A549 (cell line): ENCODE data around the gene TIAM2. TPM values are rescaled to one million over a fixed set of nuclear protein-coding genes. Genes with fewer than 3 reads are reported as not detected.

ENCODE experiments used
- ATAC-seq, 2 experiments: fragments of 200-7000 bp in 1 of 2; fragments of >200 bp in 1 of 2; cut with Nextera tagmentation in 1 of 2; cut with Tn5 transposase in 1 of 2; 3 replicates each; pipeline versions ENCODE4 v1.8.0 to v1.9.1; 2018 to 2020; ENCODE audit warnings: mild to moderate bottlenecking in 1 of 2, moderate library complexity in 1 of 2
- CTCF ChIA-PET: fragments of 300-600 bp; sonication (Branson Sonifier 250); formaldehyde crosslinking; extraction: SDS; loops from one replicate; lab custom pipeline; 2021; ENCODE audit warnings: antibody characterized with exemption, inconsistent platforms; lab: Yijun Ruan, JAX
- POLR2A ChIA-PET: fragments of 350-600 bp; formaldehyde crosslinking; extraction: SDS; loops from one replicate; lab custom pipeline; 2021; ENCODE audit warnings: antibody characterized with exemption, inconsistent platforms; lab: Yijun Ruan, JAX
- DNase-seq, 2 experiments: peaks; one replicate each; pipeline versions ENCODE4 v3.0.0 to v3.0.0-alpha.2; 2011 to 2016; ENCODE audit warnings: low read depth in 1 of 2, low spot score in 1 of 2
- FAIRE-seq: peaks from 2 replicates; lab custom pipeline; 2011; peaks lifted over from hg19 to GRCh38; lab: Jason Lieb, UNC
- H3K27ac ChIP-seq, 2 experiments: fragments of >200 bp; sonication (Bioruptor Twin); formaldehyde crosslinking; 3 replicates each; pipeline ENCODE4 v1.5.1; 2016 to 2017
- H3K4me1 ChIP-seq: fragments of >200 bp; sonication (Bioruptor Twin); formaldehyde crosslinking; 3 replicates; pipeline ENCODE4 v1.6.1; 2016
- H3K4me2 ChIP-seq: fragments of >200 bp; sonication (Bioruptor Twin); formaldehyde crosslinking; 3 replicates; pipeline ENCODE4 v1.6.1; 2016
- H3K4me3 ChIP-seq: fragments of >200 bp; sonication (Bioruptor Twin); formaldehyde crosslinking; 3 replicates; pipeline ENCODE4 v1.5.1; 2016
- H3K9me3 ChIP-seq: fragments of >200 bp; sonication (Bioruptor Twin); formaldehyde crosslinking; 3 replicates; pipeline ENCODE4 v1.6.1; 2016
- CBX2 ChIP-seq: fragments of 200-600 bp; sonication (generic); IDR thresholded peaks from 2 replicates; pipeline ENCODE4 v1.6.1; 2016; ENCODE audit warnings: low read depth, mild to moderate bottlenecking, borderline replicate concordance
- CEBPB ChIP-seq, 2 experiments: fragments of >200 bp in 1 of 2; sonication (Bioruptor Twin) in 1 of 2; formaldehyde crosslinking in 1 of 2; IDR thresholded peaks; 2 replicates each; pipeline ENCODE4 v1.6.1; 2012 to 2016
- CHD4 ChIP-seq: fragments of 200-600 bp; sonication (generic); IDR thresholded peaks from 2 replicates; pipeline ENCODE4 v1.6.1; 2016; ENCODE audit warnings: antibody characterized with exemption, mild to moderate bottlenecking, borderline replicate concordance
- ELK1 ChIP-seq: fragments of 150-350 bp; IDR thresholded peaks from 2 replicates; pipeline ENCODE4 v1.6.1; 2014; ENCODE audit warnings: low read depth, mild to moderate bottlenecking, low read length
- MAFK ChIP-seq: fragments of 450-650 bp; IDR thresholded peaks from 2 replicates; pipeline ENCODE4 v1.6.1; 2014; ENCODE audit not compliant: partially characterized antibody
- NFE2L2 ChIP-seq: fragments of 150-350 bp; conservative IDR thresholded peaks from 2 replicates; pipeline ENCODE4 v1.6.1; 2014; ENCODE audit warnings: low read length
- NPAS2 ChIP-seq: fragments of 250-450 bp; sonication (Bioruptor Pico); IDR thresholded peaks from 2 replicates; pipeline ENCODE4 v1.8.0; 2022; ENCODE audit warnings: mild to moderate bottlenecking, moderate library complexity, borderline replicate concordance
- POLR2AphosphoS2 ChIP-seq: conservative IDR thresholded peaks from 2 replicates; pipeline ENCODE4 v1.6.1; 2012; ENCODE audit warnings: low read length, improper control_type of control experiment, inconsistent platforms
- RARB ChIP-seq: fragments of 250-450 bp; sonication (Bioruptor Pico); IDR thresholded peaks from 2 replicates; pipeline ENCODE4 v1.8.0; 2021; ENCODE audit warnings: mild to moderate bottlenecking, moderate library complexity
- RCOR1 ChIP-seq: fragments of 150-350 bp; IDR thresholded peaks from 2 replicates; pipeline ENCODE4 v1.6.1; 2014; ENCODE audit warnings: antibody characterized with exemption, low read length, low read depth
- REST ChIP-seq: fragments of 200-600 bp; sonication (generic); IDR thresholded peaks from 2 replicates; pipeline ENCODE4 v1.6.1; 2016; ENCODE audit warnings: antibody characterized with exemption, mild to moderate bottlenecking, moderate library complexity
- TFCP2L1 ChIP-seq: fragments of 250-450 bp; sonication (Bioruptor Pico); IDR thresholded peaks from 2 replicates; pipeline ENCODE4 v1.5.0; 2021; ENCODE audit warnings: mild to moderate bottlenecking
- ZNF302 ChIP-seq: fragments of 250-450 bp; sonication (Bioruptor Pico); IDR thresholded peaks from 2 replicates; pipeline ENCODE4 v1.9.0; 2021; ENCODE audit warnings: inconsistent platforms, mild to moderate bottlenecking, moderate library complexity
- ZSCAN20 ChIP-seq: fragments of 250-450 bp; sonication (Bioruptor Pico); IDR thresholded peaks from 2 replicates; pipeline ENCODE4 v1.8.0; 2022; ENCODE audit warnings: mild to moderate bottlenecking, moderate library complexity
- WGBS: methylation state at CpG from one replicate; pipeline ENCODE4 v1.1.6; 2017; ENCODE audit errors: missing lambda C conversion rate; 5-methylcytosine and 5-hydroxymethylcytosine counted together
- polyA plus RNA-seq, 4 experiments: library from polyadenylated mRNA; depleted of rRNA in 3 of 4; stranded (reverse); fragments of >200 nt; fragmentation: RNase III in 1 of 4; extraction: RNeasy Plus Mini Kit Qiagen cat#74134 plus additional on column Dnase treatment in 1 of 4; gene quantifications; 2 replicates in 3 of 4; 3 replicates in 1 of 4; pipeline ENCODE4 v1.2.3, GENCODE V29; 2011 to 2017

TIAM2 gene
- polyA plus RNA-seq, 2 of the 4 experiments (the other 2 are of a cell fraction) = 2.5 to 3.1 TPM

GRCh38 chr6:155272353-155273232, 277.5 kb downstream of the TIAM2 start:
- H3K4me2 ChIP-seq = no peak overlapping the region; the same call in 2 of the 3 replicates

GRCh38 chr6:155273431-155273830, 278.3 kb downstream of the TIAM2 start:
- peak overlapping the region; percentile 23; the same call in 2 of the 3 replicates for H3K4me2 ChIP-seq
- FAIRE-seq = no peak
- POLR2A ChIA-PET = no interaction called here
- no peak overlapping the region for H3K4me3 ChIP-seq
- peak in 1 of 2 experiments; percentile 29 for DNase-seq
- CTCF ChIA-PET = no interaction called here
- WGBS = 58% methylated on average over 3 of the region's 3 CpGs
- H3K4me1 ChIP-seq = peaks cover 17% of the 10 kb centered on the region
- no peaks in the 10 kb centered on the region for H3K9me3 ChIP-seq
- peak in 1 of 2 experiments; percentile 54; a peak in 2 of 6 replicates for ATAC-seq
- H3K27ac ChIP-seq = peak overlapping the region in 1 of 2 experiments; percentile 71; a peak in 2 of 6 replicates
- TF ChIP-seq CHD4 (no peak), NPAS2 (CRISPR knock-in tag) (no peak), RARB (no peak), RCOR1 (no peak), MAFK (peak; percentile 37), CEBPB (IDR thresholded peaks at IDR 0.05) (no peak)

More at GRCh38 chr6:155272353-155273232, 277.5 kb downstream of the TIAM2 start:
- Histone ChIP-seq H3K27ac (peak overlapping the region in 1 of 2 experiments; percentile 71; a peak in 1 of 6 replicates), H3K9me3 (no peaks in the 10 kb centered on the region), H3K4me1 (peaks cover 17% of the 10 kb centered on the region)
- FAIRE-seq (no peak), ATAC-seq (no peak), DNase-seq (no peak)
- POLR2A ChIA-PET = no interaction called here
- 92% methylated on average over 8 of the region's 8 CpGs for WGBS
- TF ChIP-seq ZSCAN20 = no peak
- TF ChIP-seq, all 56 proteins: peak for 0
- no peak overlapping the region for H3K4me3 ChIP-seq
- CTCF ChIA-PET = no interaction called here

GRCh38 chr6:155274106-155274505, 279.0 kb downstream of the TIAM2 start:
- no peak overlapping the region for H3K27ac ChIP-seq
- 38% methylated on average over 2 of the region's 2 CpGs for WGBS
- H3K4me1 ChIP-seq = peaks cover 17% of the 10 kb centered on the region

GRCh38 chr6:155274533-155274932, 279.4 kb downstream of the TIAM2 start:
- ChIA-PET POLR2A (no interaction called here), CTCF (no interaction called here)
- DNase-seq (no peak), ATAC-seq (no peak), FAIRE-seq (no peak)
- H3K4me1 ChIP-seq = peaks cover 17% of the 10 kb centered on the region
- TF ChIP-seq NFE2L2 (no peak), RARB (no peak), TFCP2L1 (no peak)
- no peak overlapping the region for H3K4me3 ChIP-seq
- WGBS = 88% methylated on average over 1 of the region's 1 CpG
- H3K9me3 ChIP-seq = no peaks in the 10 kb centered on the region
- no peak overlapping the region for H3K4me2 ChIP-seq
- no peak overlapping the region for H3K27ac ChIP-seq

More at GRCh38 chr6:155274106-155274505, 279.0 kb downstream of the TIAM2 start:
- no peaks in the 10 kb centered on the region for H3K9me3 ChIP-seq
- no peak overlapping the region for H3K4me3 ChIP-seq
- FAIRE-seq (no peak), DNase-seq (no peak), ATAC-seq (no peak)
- ChIA-PET POLR2A (no interaction called here), CTCF (no interaction called here)
- TF ChIP-seq RARB = no peak
- no peak overlapping the region for H3K4me2 ChIP-seq

- CTCF ChIA-PET = interaction anchor here (1.5 to 1.6 kb wide), 2 partner anchors 9 to 13 kb away, joined by 5 read pairs; no protein-coding TSS in a partner anchor
- POLR2A ChIA-PET = no interaction called here
- ATAC-seq (no peak), FAIRE-seq (no peak), DNase-seq (no peak)
- peaks cover 17% of the 10 kb centered on the region for H3K4me1 ChIP-seq
- no peak overlapping the region for H3K4me3 ChIP-seq
- no peak overlapping the region for H3K27ac ChIP-seq
- 89% methylated on average over 10 of the region's 10 CpGs for WGBS
- no peak overlapping the region for H3K4me2 ChIP-seq
- no peak for TF ChIP-seq RCOR1
- no peak for TF ChIP-seq NPAS2 (CRISPR knock-in tag)
- no peak for TF ChIP-seq CHD4
- TF ChIP-seq POLR2AphosphoS2 = no peak
- no peak for TF ChIP-seq ELK1
- TF ChIP-seq REST = no peak
- TF ChIP-seq CBX2 = no peak
- TF ChIP-seq ZNF302 = no peak
- H3K9me3 ChIP-seq = no peaks in the 10 kb centered on the region
Observed at GRCh38 chr6:155275808-155276480, 280.8 kb downstream of the TIAM2 start.
